ENCODE measurements around the gene ZCCHC3.

Gene ZCCHC3

DNA sequence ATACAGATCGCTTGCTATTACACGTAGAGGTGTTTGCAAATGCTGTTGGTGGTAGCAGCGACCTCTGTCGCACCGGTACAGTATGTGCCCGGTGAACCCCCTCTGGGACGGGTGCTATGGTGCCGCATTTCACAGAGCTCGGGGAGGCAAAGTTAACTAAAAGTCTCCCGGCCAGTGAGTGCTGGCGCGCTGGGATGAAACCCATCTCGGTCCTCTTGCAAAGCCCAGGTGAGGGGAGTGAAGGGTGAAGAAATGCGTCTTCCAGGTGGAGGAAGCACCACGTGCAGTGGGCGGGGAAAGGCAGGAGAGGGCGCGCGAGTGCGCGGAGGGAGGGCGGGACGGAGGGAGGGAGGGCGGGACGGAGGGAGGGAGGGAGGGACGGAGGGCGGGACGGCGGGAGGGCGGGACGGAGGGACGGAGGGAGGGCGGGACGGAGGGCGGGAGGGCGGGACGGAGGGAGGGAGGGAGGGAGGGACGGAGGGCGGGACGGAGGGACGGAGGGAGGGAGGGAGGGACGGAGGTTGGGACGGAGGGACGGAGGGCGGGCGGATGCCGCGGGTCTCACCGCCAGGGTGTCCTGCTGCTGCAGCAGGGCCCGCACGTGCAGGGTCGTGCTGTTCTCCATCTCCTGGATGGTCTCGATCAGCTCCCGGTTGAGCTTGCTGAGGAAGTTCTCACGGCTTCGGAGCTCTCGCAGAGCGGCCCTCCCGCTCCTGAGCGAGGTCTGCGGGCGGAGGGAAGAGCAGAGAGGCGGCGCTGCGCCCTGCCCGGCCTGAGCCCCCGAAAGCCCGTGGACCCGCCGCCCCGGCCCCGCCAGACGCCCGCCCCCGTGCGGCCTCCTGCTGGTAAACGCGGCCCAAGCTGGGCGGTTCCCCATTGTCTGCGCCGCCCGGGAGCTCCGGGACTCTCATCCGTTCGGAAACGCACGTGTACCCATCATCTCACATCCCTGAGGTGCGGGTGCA lies 18.5 kb upstream of the ZCCHC3 start:
- no peak overlapping the region for H3K4me3 ChIP-seq (ENCODE audit: low read depth, low read length)
- TF ChIP-seq, protein P1, sequence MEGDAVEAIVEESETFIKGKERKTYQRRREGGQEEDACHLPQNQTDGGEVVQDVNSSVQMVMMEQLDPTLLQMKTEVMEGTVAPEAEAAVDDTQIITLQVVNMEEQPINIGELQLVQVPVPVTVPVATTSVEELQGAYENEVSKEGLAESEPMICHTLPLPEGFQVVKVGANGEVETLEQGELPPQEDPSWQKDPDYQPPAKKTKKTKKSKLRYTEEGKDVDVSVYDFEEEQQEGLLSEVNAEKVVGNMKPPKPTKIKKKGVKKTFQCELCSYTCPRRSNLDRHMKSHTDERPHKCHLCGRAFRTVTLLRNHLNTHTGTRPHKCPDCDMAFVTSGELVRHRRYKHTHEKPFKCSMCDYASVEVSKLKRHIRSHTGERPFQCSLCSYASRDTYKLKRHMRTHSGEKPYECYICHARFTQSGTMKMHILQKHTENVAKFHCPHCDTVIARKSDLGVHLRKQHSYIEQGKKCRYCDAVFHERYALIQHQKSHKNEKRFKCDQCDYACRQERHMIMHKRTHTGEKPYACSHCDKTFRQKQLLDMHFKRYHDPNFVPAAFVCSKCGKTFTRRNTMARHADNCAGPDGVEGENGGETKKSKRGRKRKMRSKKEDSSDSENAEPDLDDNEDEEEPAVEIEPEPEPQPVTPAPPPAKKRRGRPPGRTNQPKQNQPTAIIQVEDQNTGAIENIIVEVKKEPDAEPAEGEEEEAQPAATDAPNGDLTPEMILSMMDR (IDR thresholded peaks at IDR 0.05; ENCODE audit: control insufficient read depth, extremely low read depth, insufficient read depth): no peak
- DNase-seq (ENCODE audit: low read depth): no peak

GRCh38 chr20:284172-284571 lies 13.2 kb upstream of the ZCCHC3 start:
- TF ChIP-seq, protein P1 (IDR thresholded peaks at IDR 0.05; ENCODE audit: control insufficient read depth, extremely low read depth, insufficient read depth): no peak
- no peak for DNase-seq (ENCODE audit: low read depth)
- H3K4me3 ChIP-seq (ENCODE audit: low read depth, low read length): no peak overlapping the region

- no peak overlapping the region for H3K4me3 ChIP-seq (ENCODE audit: low read depth, low read length)
- TF ChIP-seq, protein P1 (IDR thresholded peaks at IDR 0.05; ENCODE audit: control insufficient read depth, extremely low read depth, insufficient read depth): no peak
- no peak for DNase-seq (ENCODE audit: low read depth)
Observed at GRCh38 chr20:286508-286907, 10.9 kb upstream of the ZCCHC3 start.

- TF ChIP-seq, protein P1 (IDR thresholded peaks at IDR 0.05; ENCODE audit: control insufficient read depth, extremely low read depth, insufficient read depth): no peak
- H3K4me3 ChIP-seq (ENCODE audit: low read depth, low read length): peak overlapping the region; percentile 84
- DNase-seq (ENCODE audit: low read depth): peak; percentile 64
Observed at GRCh38 chr20:288956-289692, 8.2 kb upstream of the ZCCHC3 start.

DNA sequence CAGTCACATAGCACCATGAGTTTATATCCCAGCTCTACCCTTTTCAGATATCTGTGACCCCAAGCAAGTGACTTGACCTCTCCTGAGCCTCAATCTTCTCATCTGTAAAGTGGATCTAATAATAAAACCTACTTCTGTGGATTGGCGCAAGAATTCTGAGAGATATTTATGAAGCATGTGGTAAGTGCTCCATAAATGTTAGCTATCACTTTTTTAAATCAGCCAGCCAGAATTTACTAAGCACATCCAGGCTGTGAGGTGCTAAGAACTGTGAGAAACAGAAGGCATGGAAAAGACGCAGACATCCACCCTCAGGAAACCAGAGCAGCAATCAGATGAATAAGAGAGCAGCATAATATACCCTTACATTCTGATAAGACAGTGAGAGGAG lies 7.7 kb upstream of the ZCCHC3 start:
- DNase-seq (ENCODE audit: low read depth): no peak
- TF ChIP-seq, protein P1 (IDR thresholded peaks at IDR 0.05; ENCODE audit: control insufficient read depth, extremely low read depth, insufficient read depth): no peak
- peak overlapping the region; percentile 84 for H3K4me3 ChIP-seq (ENCODE audit: low read depth, low read length)

- TF ChIP-seq, protein P1 (IDR thresholded peaks at IDR 0.05; ENCODE audit: control insufficient read depth, extremely low read depth, insufficient read depth): peak; percentile 13; the same call in 1 of the 2 replicates
- H3K4me3 ChIP-seq (ENCODE audit: low read depth, low read length): peak within 1 kb of the TSS; percentile 84
- DNase-seq (ENCODE audit: low read depth): peak; percentile 89
Observed at GRCh38 chr20:290084-290831, 7.1 kb upstream of the ZCCHC3 start, which contains the start of gene C20orf96. TSS of gene C20orf96 (minus strand) at chr20:290750. CDS start at chr20:290610, 140 bp downstream.
